HepG2 (cell line): Measurements from ENCODE around the gene BCL6.

Source experiments
- SOX6 ChIP-seq, 2 experiments: fragments of 450-650 bp in 1 of 2; sonication (generic) in 1 of 2; formaldehyde crosslinking in 1 of 2; IDR thresholded peaks; 2 replicates each; pipeline versions ENCODE4 v1.4.0 to v1.6.1; 2017 to 2020; ENCODE audit warnings: antibody characterized with exemption in 1 of 2, mild to moderate bottlenecking in 1 of 2, missing genetic modification reagents in 1 of 2
- TF ChIP-seq, protein P1 (sequence below): sonication (generic); formaldehyde crosslinking; IDR thresholded peaks from 2 replicates; pipeline ENCODE4 v1.5.0; 2020; ENCODE audit warnings: mild to moderate bottlenecking, missing genetic modification reagents, moderate library complexity
- TF ChIP-seq, protein P2 (sequence below): sonication (generic); formaldehyde crosslinking; IDR thresholded peaks from 2 replicates; pipeline ENCODE4 v1.8.0; 2022; ENCODE audit warnings: mild to moderate bottlenecking, missing genetic modification reagents

- TF ChIP-seq, protein P1, sequence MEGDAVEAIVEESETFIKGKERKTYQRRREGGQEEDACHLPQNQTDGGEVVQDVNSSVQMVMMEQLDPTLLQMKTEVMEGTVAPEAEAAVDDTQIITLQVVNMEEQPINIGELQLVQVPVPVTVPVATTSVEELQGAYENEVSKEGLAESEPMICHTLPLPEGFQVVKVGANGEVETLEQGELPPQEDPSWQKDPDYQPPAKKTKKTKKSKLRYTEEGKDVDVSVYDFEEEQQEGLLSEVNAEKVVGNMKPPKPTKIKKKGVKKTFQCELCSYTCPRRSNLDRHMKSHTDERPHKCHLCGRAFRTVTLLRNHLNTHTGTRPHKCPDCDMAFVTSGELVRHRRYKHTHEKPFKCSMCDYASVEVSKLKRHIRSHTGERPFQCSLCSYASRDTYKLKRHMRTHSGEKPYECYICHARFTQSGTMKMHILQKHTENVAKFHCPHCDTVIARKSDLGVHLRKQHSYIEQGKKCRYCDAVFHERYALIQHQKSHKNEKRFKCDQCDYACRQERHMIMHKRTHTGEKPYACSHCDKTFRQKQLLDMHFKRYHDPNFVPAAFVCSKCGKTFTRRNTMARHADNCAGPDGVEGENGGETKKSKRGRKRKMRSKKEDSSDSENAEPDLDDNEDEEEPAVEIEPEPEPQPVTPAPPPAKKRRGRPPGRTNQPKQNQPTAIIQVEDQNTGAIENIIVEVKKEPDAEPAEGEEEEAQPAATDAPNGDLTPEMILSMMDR = no peak
- TF ChIP-seq, protein P2, sequence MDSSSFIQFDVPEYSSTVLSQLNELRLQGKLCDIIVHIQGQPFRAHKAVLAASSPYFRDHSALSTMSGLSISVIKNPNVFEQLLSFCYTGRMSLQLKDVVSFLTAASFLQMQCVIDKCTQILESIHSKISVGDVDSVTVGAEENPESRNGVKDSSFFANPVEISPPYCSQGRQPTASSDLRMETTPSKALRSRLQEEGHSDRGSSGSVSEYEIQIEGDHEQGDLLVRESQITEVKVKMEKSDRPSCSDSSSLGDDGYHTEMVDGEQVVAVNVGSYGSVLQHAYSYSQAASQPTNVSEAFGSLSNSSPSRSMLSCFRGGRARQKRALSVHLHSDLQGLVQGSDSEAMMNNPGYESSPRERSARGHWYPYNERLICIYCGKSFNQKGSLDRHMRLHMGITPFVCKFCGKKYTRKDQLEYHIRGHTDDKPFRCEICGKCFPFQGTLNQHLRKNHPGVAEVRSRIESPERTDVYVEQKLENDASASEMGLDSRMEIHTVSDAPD = no peak
- no peak for TF ChIP-seq SOX6 (IDR thresholded peaks at IDR 0.05)
- TF ChIP-seq SOX6 (CRISPR knock-in tag; IDR thresholded peaks at IDR 0.05) = no peak
Observed at GRCh38 chr3:187706971-187707370, 38.3 kb downstream of the BCL6 start.
